Vagina (tissue), 2 donors: ENCODE results near the gene FAM120A. TPM values are rescaled to one million over a fixed set of nuclear protein-coding genes. Genes with fewer than 3 reads are reported as not detected.

ENCODE experiments used
- DNase-seq, 2 donors: peaks; one replicate each; pipeline ENCODE4 v3.0.0-alpha.2; 2017; ENCODE audit errors: extremely low spot score in 2 of 2
- H3K27ac ChIP-seq: fragments of 200-600 bp; sonication (generic); one replicate; pipeline ENCODE4 v1.5.1; 2019
- H3K27me3 ChIP-seq: fragments of 200-600 bp; sonication (generic); one replicate; pipeline ENCODE4 v1.5.1; 2019
- H3K36me3 ChIP-seq, 2 donors: fragments of 200-600 bp; sonication (generic); one replicate each; pipeline ENCODE4 v1.5.1; 2017 to 2019
- H3K4me1 ChIP-seq: fragments of 200-600 bp; sonication (generic); one replicate; pipeline ENCODE4 v1.5.1; 2019
- H3K4me3 ChIP-seq, 2 donors: fragments of 200-600 bp; sonication (generic); 1 replicate in 1 of 2; 2 replicates in 1 of 2; pipeline ENCODE4 v1.5.1; 2016 to 2019
- H3K9me3 ChIP-seq: fragments of 200-600 bp; sonication (generic); one replicate; pipeline ENCODE4 v1.5.1; 2019
- POLR2A ChIP-seq, 2 donors: fragments of 450-650 bp; IDR thresholded peaks; one replicate each; pipeline ENCODE4 v1.6.1; 2017; ENCODE audit warnings: antibody characterized with exemption in 2 of 2, mild to moderate bottlenecking in 2 of 2, moderate library complexity in 2 of 2
- POLR2AphosphoS5 ChIP-seq, 2 donors: sonication (generic); formaldehyde crosslinking; IDR thresholded peaks; one replicate each; pipeline ENCODE4 v1.9.0; 2017; ENCODE audit warnings: antibody characterized with exemption in 2 of 2, mild to moderate bottlenecking in 2 of 2, low read depth in 1 of 2; ENCODE audit not compliant: insufficient read depth in 1 of 2
- intact Hi-C: fragments of 100-400 bp; cut with DNase I; formaldehyde crosslinking; loops from one replicate; pipeline ENCODE4 v1.15.1; 2023
- microRNA-seq: library from miRNA; unstranded; fragments of <30 nt; microRNA quantifications from one replicate; pipeline ENCODE4, GENCODE V29; 2017; ENCODE audit warnings: borderline number of aligned reads, borderline replicate concordance
- small RNA-seq: library from RNA; depleted of rRNA; stranded (forward); fragments of <200 nt; gene quantifications from one replicate; pipeline ENCODE3, GENCODE V24; 2016
- total RNA-seq: library from RNA; depleted of rRNA; stranded (reverse); fragments of >200 nt; gene quantifications from one replicate; pipeline ENCODE4 v1.2.3, GENCODE V29; 2016
- TF ChIP-seq, protein P1 (sequence below), 3 experiments: fragments of 450-650 bp in 2 of 3; fragments of 200-600 bp in 1 of 3; sonication (generic) in 1 of 3; IDR thresholded peaks; one replicate each; pipeline ENCODE4 v1.5.1; 2017 to 2019; ENCODE audit warnings: antibody characterized with exemption in 3 of 3, mild to moderate bottlenecking in 2 of 3, moderate library complexity in 2 of 3

The FAM120A gene
- total RNA-seq, 1 donor from 2014 or later, result 98.2 TPM

GRCh38 chr9:93613791-93614190 lies 162.3 kb downstream of the FAM120A start:
- DNase-seq, result peak in 1 of 2 donors; percentile 79
- intact Hi-C loops, result no loop called here
- H3K4me1 ChIP-seq, result peaks cover 26% of the 10 kb centered on the region
- H3K9me3 ChIP-seq, result no peaks in the 10 kb centered on the region
- H3K36me3 ChIP-seq, result no peaks in the 10 kb centered on the region
- H3K27ac ChIP-seq, result no peak overlapping the region
- H3K4me3 ChIP-seq, result no peak overlapping the region
- no peaks in the 10 kb centered on the region for H3K27me3 ChIP-seq
- TF ChIP-seq POLR2A (IDR thresholded peaks at IDR 0.05) (no peak), POLR2AphosphoS5 (IDR thresholded peaks at IDR 0.05; ENCODE audit: insufficient read depth in 1 of 2, low read depth in 1 of 2) (no peak)
- TF ChIP-seq, protein P1, sequence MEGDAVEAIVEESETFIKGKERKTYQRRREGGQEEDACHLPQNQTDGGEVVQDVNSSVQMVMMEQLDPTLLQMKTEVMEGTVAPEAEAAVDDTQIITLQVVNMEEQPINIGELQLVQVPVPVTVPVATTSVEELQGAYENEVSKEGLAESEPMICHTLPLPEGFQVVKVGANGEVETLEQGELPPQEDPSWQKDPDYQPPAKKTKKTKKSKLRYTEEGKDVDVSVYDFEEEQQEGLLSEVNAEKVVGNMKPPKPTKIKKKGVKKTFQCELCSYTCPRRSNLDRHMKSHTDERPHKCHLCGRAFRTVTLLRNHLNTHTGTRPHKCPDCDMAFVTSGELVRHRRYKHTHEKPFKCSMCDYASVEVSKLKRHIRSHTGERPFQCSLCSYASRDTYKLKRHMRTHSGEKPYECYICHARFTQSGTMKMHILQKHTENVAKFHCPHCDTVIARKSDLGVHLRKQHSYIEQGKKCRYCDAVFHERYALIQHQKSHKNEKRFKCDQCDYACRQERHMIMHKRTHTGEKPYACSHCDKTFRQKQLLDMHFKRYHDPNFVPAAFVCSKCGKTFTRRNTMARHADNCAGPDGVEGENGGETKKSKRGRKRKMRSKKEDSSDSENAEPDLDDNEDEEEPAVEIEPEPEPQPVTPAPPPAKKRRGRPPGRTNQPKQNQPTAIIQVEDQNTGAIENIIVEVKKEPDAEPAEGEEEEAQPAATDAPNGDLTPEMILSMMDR (IDR thresholded peaks at IDR 0.05), result no peak

- no peak for TF ChIP-seq POLR2A (IDR thresholded peaks at IDR 0.05)
- TF ChIP-seq, protein P1 (IDR thresholded peaks at IDR 0.05), result no peak
- no peak for TF ChIP-seq POLR2AphosphoS5 (IDR thresholded peaks at IDR 0.05; ENCODE audit: insufficient read depth in 1 of 2, low read depth in 1 of 2)
- Histone ChIP-seq H3K27ac (no peak overlapping the region), H3K4me1 (peaks cover 35% of the 10 kb centered on the region), H3K9me3 (no peaks in the 10 kb centered on the region), H3K4me3 (no peak overlapping the region), H3K27me3 (no peaks in the 10 kb centered on the region), H3K36me3 (no peaks in the 10 kb centered on the region)
- intact Hi-C loops, result no loop called here
- DNase-seq, result no peak
Observed at GRCh38 chr9:93614830-93615468, 163.5 kb downstream of the FAM120A start.

Small RNAs within 50 kb of the gene (microRNA-seq; reads per million reads assigned to microRNA genes)
- not detected for gene MIR548AU

Small RNAs within 50 kb of the gene (small RNA-seq; reads per million reads assigned to genes)
- gene RF00019, result not detected

Other genes starting within 250 kb of the FAM120A start
- 41.5 TPM for gene FAM120AOS, start 1.9 kb downstream of the FAM120A start, total RNA-seq
- gene PHF2, start 124.9 kb downstream of the FAM120A start, total RNA-seq, result 27.7 TPM